Mesendoderm (in vitro differentiated cells): ENCODE data around the gene RASA3.

ENCODE experiments used
- DNase-seq: peaks from one replicate; pipeline ENCODE4 v3.0.0; 2013
- H2AK5ac ChIP-seq: 2 replicates; pipeline ENCODE4 v1.6.1; 2013; ENCODE audit warnings: low read length, inconsistent platforms
- H2BK120ac ChIP-seq: 2 replicates; pipeline ENCODE4 v1.6.1; 2013; ENCODE audit warnings: low read depth, mild to moderate bottlenecking, low read length, moderate library complexity, mixed read lengths
- H2BK15ac ChIP-seq: replicated peaks from 2 replicates; pipeline ENCODE4 v1.6.1; 2013; ENCODE audit warnings: low read depth, mild to moderate bottlenecking, moderate library complexity
- H2BK5ac ChIP-seq: 2 replicates; pipeline ENCODE4 v1.6.1; 2013; ENCODE audit warnings: low read length, inconsistent platforms
- H3K18ac ChIP-seq: 2 replicates; pipeline ENCODE4 v1.6.1; 2013; ENCODE audit warnings: mild to moderate bottlenecking, low read length, mixed read lengths
- H3K23ac ChIP-seq: one replicate; pipeline ENCODE4 v1.6.1; 2013; ENCODE audit warnings: low read length
- H3K27ac ChIP-seq: 2 replicates; pipeline ENCODE4 v1.5.1; 2013; ENCODE audit warnings: low read depth, mild to moderate bottlenecking, inconsistent platforms, low read length, moderate library complexity
- H3K27me3 ChIP-seq: 2 replicates; pipeline ENCODE4 v1.6.1; 2013; ENCODE audit warnings: low read length, control low read depth, mild to moderate bottlenecking, inconsistent platforms; ENCODE audit not compliant: insufficient read depth, poor library complexity
- H3K36me3 ChIP-seq: 2 replicates; pipeline ENCODE4 v1.6.1; 2013; ENCODE audit warnings: low read length, inconsistent platforms; ENCODE audit not compliant: control insufficient read depth, insufficient read depth
- H3K4ac ChIP-seq: one replicate; pipeline ENCODE4 v1.6.1; 2013; ENCODE audit warnings: low read depth, mild to moderate bottlenecking, low read length, moderate library complexity
- H3K4me1 ChIP-seq: 2 replicates; pipeline ENCODE4 v1.6.1; 2013; ENCODE audit warnings: low read depth, low read length, inconsistent platforms; ENCODE audit not compliant: control insufficient read depth
- H3K4me2 ChIP-seq: 2 replicates; pipeline ENCODE4 v1.6.1; 2013; ENCODE audit warnings: low read length
- H3K4me3 ChIP-seq: 2 replicates; pipeline ENCODE4 v1.5.1; 2013; ENCODE audit warnings: mild to moderate bottlenecking, low read length
- H3K56ac ChIP-seq: one replicate; pipeline ENCODE4 v1.6.1; 2013; ENCODE audit warnings: low read length
- H3K79me1 ChIP-seq: 2 replicates; pipeline ENCODE4 v1.6.1; 2013; ENCODE audit warnings: low read length, inconsistent platforms
- H3K79me2 ChIP-seq: 2 replicates; pipeline ENCODE4 v1.6.1; 2013; ENCODE audit warnings: mild to moderate bottlenecking, low read length; ENCODE audit not compliant: control insufficient read depth, insufficient read depth
- H3K9ac ChIP-seq: 2 replicates; pipeline ENCODE4 v1.6.1; 2013; ENCODE audit warnings: low read length, inconsistent platforms
- H4K5ac ChIP-seq: one replicate; pipeline ENCODE4 v1.6.1; 2013; ENCODE audit warnings: low read length
- H4K8ac ChIP-seq: one replicate; pipeline ENCODE4 v1.6.1; 2013; ENCODE audit warnings: low read depth, mild to moderate bottlenecking, control low read depth, low read length, moderate library complexity
- WGBS: extraction: QIAGEN DNeasy Blood & Tissue Kit; methylation state at CpG from one replicate; pipeline ENCODE4 v1.1.7; 2013; ENCODE audit warnings: low lambda C conversion rate, missing lambda C conversion rate; ENCODE audit not compliant: insufficient coverage; ENCODE audit errors: extremely low coverage; 5-methylcytosine and 5-hydroxymethylcytosine counted together

The RASA3 gene

GRCh38 chr13:114056205-114057013 lies 76.0 kb downstream of the RASA3 start:
- no peak overlapping the region for H3K27ac ChIP-seq
- H3K79me2 ChIP-seq: no peaks in the 10 kb centered on the region
- no peak overlapping the region for H2BK15ac ChIP-seq
- WGBS: no CpG with 5 or more reads among the region's 28 CpGs
- no peak overlapping the region for H3K23ac ChIP-seq
- no peaks in the 10 kb centered on the region for H3K27me3 ChIP-seq
- no peak overlapping the region for H3K4me3 ChIP-seq
- no peak overlapping the region for H2BK120ac ChIP-seq
- H2BK5ac ChIP-seq: no peak overlapping the region
- H3K9ac ChIP-seq: no peak overlapping the region
- H3K18ac ChIP-seq: no peak overlapping the region
- H4K5ac ChIP-seq: no peak overlapping the region
- peaks cover 2% of the 10 kb centered on the region for H3K4me1 ChIP-seq
- H2AK5ac ChIP-seq: no peak overlapping the region
- no peak for DNase-seq
- H3K36me3 ChIP-seq: no peaks in the 10 kb centered on the region
- H3K79me1 ChIP-seq: peaks cover 6% of the 10 kb centered on the region
- H4K8ac ChIP-seq: no peak overlapping the region
- H3K4ac ChIP-seq: no peak overlapping the region
- H3K4me2 ChIP-seq: no peak overlapping the region
- no peak overlapping the region for H3K56ac ChIP-seq

- Histone ChIP-seq H3K79me1 (peaks cover 6% of the 10 kb centered on the region), H3K9ac (no peak overlapping the region), H3K56ac (no peak overlapping the region), H4K8ac (no peak overlapping the region), H3K4me1 (peaks cover 2% of the 10 kb centered on the region), H3K27me3 (no peaks in the 10 kb centered on the region), H2BK120ac (no peak overlapping the region), H2BK15ac (no peak overlapping the region), H4K5ac (no peak overlapping the region), H2BK5ac (no peak overlapping the region), H3K23ac (no peak overlapping the region), H3K18ac (no peak overlapping the region), H3K4me2 (no peak overlapping the region), H3K4ac (no peak overlapping the region), H3K4me3 (no peak overlapping the region), H3K27ac (no peak overlapping the region), H3K79me2 (no peaks in the 10 kb centered on the region), H2AK5ac (no peak overlapping the region), H3K36me3 (no peaks in the 10 kb centered on the region)
- WGBS: no CpG with 5 or more reads among the region's 19 CpGs
- DNase-seq: no peak
These were observed 76.7 kb downstream of the RASA3 start for GRCh38 chr13:114055766-114056165.

- WGBS: no CpG with 5 or more reads among the region's 24 CpGs
- Histone ChIP-seq H3K79me1 (peaks cover 3% of the 10 kb centered on the region), H3K79me2 (no peaks in the 10 kb centered on the region), H2BK15ac (no peak overlapping the region), H3K18ac (no peak overlapping the region), H3K4me3 (no peak overlapping the region), H4K8ac (no peak overlapping the region), H3K27me3 (no peaks in the 10 kb centered on the region), H3K4ac (no peak overlapping the region), H2BK120ac (no peak overlapping the region), H2BK5ac (no peak overlapping the region), H3K9ac (no peak overlapping the region), H3K27ac (no peak overlapping the region), H3K23ac (no peak overlapping the region), H2AK5ac (no peak overlapping the region), H3K4me2 (no peak overlapping the region), H3K56ac (peak overlapping the region; percentile 37), H3K4me1 (peaks cover 2% of the 10 kb centered on the region), H3K36me3 (no peaks in the 10 kb centered on the region), H4K5ac (no peak overlapping the region)
- no peak for DNase-seq
These were observed 77.5 kb downstream of the RASA3 start for GRCh38 chr13:114054830-114055439.

- Histone ChIP-seq H3K36me3 (no peaks in the 10 kb centered on the region), H3K27ac (no peak overlapping the region), H3K27me3 (no peaks in the 10 kb centered on the region), H4K5ac (no peak overlapping the region), H4K8ac (no peak overlapping the region), H3K9ac (no peak overlapping the region), H3K4me3 (no peak overlapping the region), H3K79me1 (peaks cover 3% of the 10 kb centered on the region), H2BK5ac (no peak overlapping the region), H2BK15ac (no peak overlapping the region), H2BK120ac (no peak overlapping the region), H3K23ac (no peak overlapping the region), H2AK5ac (no peak overlapping the region), H3K56ac (no peak overlapping the region), H3K4ac (no peak overlapping the region), H3K18ac (no peak overlapping the region), H3K79me2 (no peaks in the 10 kb centered on the region), H3K4me1 (peaks cover 2% of the 10 kb centered on the region), H3K4me2 (no peak overlapping the region)
- WGBS: no CpG with 5 or more reads among the region's 5 CpGs
- peak; percentile 50 for DNase-seq
These were observed 78.2 kb downstream of the RASA3 start for GRCh38 chr13:114054264-114054663.

GRCh38 chr13:114053026-114053425 lies 79.4 kb downstream of the RASA3 start:
- Histone ChIP-seq H3K18ac (no peak overlapping the region), H3K4ac (no peak overlapping the region), H2BK15ac (no peak overlapping the region), H3K4me2 (no peak overlapping the region), H3K27me3 (no peaks in the 10 kb centered on the region), H3K79me2 (no peaks in the 10 kb centered on the region), H3K27ac (no peak overlapping the region), H2BK120ac (no peak overlapping the region), H3K79me1 (peaks cover 3% of the 10 kb centered on the region), H2BK5ac (no peak overlapping the region), H3K4me1 (peaks cover 2% of the 10 kb centered on the region), H2AK5ac (no peak overlapping the region), H4K5ac (no peak overlapping the region), H4K8ac (no peak overlapping the region), H3K56ac (no peak overlapping the region), H3K9ac (no peak overlapping the region), H3K36me3 (no peaks in the 10 kb centered on the region), H3K4me3 (no peak overlapping the region), H3K23ac (no peak overlapping the region)
- DNase-seq: no peak
- no CpG with 5 or more reads among the region's 14 CpGs for whole genome bisulfite sequencing
